Astrocyte of the hippocampus (primary cell): ENCODE results near the gene NRN1L.
A peak's percentile ranks its signal among the peaks of the same experiment; 100 is the strongest.
"Not testable (repeated sequence)": the region's sequence is repeated elsewhere in the genome, so short reads cannot be mapped to it uniquely, and the experiment has no call there.

Experiments used
- DNase-seq: peaks from one replicate; pipeline ENCODE4 v3.0.0; 2011; ENCODE audit warnings: low read depth, low spot score

NRN1L gene

GRCh38 chr16:67860589-67861398 is 23.9 kb upstream of the NRN1L start:
- peak; percentile 18 for DNase-seq

- no peak for DNase-seq
Measured at GRCh38 chr16:67861877-67862276, 22.8 kb upstream of the NRN1L start.

- DNase-seq = peak; percentile 47
Measured at GRCh38 chr16:67862623-67863583, 21.8 kb upstream of the NRN1L start.

GRCh38 chr16:67864044-67864443 is 20.6 kb upstream of the NRN1L start:
- DNase-seq = not testable (repeated sequence)

GRCh38 chr16:67864594-67864993 is 20.1 kb upstream of the NRN1L start:
- no peak for DNase-seq

- DNase-seq = peak; percentile 26
Measured at GRCh38 chr16:67865318-67865717, 19.4 kb upstream of the NRN1L start.

- no peak for DNase-seq
Measured at GRCh38 chr16:67868290-67868689, 16.4 kb upstream of the NRN1L start.

- no peak for DNase-seq
Measured at GRCh38 chr16:67869653-67870052, 15.0 kb upstream of the NRN1L start.

GRCh38 chr16:67871256-67871655 is 13.4 kb upstream of the NRN1L start:
- DNase-seq = no peak

- no peak for DNase-seq
Measured at GRCh38 chr16:67872131-67872630, 12.5 kb upstream of the NRN1L start.

- DNase-seq = peak; percentile 91
Measured at GRCh38 chr16:67872631-67873434, 11.9 kb upstream of the NRN1L start, which contains the start of gene EDC4. Gene EDC4 (plus strand): TSS chr16:67873052. CDS start chr16:67873262, 210 bp downstream.

GRCh38 chr16:67873435-67874370 is 11.0 kb upstream of the NRN1L start:
- peak; percentile 43 for DNase-seq

GRCh38 chr16:67874372-67874771 is 10.3 kb upstream of the NRN1L start:
- no peak for DNase-seq

- DNase-seq = no peak
Measured at GRCh38 chr16:67877064-67877463, 7.6 kb upstream of the NRN1L start.

- DNase-seq = no peak
Measured at GRCh38 chr16:67878232-67878631, 6.5 kb upstream of the NRN1L start.

GRCh38 chr16:67878846-67879245 is 5.8 kb upstream of the NRN1L start:
- DNase-seq = no peak

- DNase-seq = no peak
Measured at GRCh38 chr16:67879462-67879861, 5.2 kb upstream of the NRN1L start.

GRCh38 chr16:67879936-67880335 is 4.7 kb upstream of the NRN1L start:
- no peak for DNase-seq

- DNase-seq = no peak
Measured at GRCh38 chr16:67880584-67880983, 4.1 kb upstream of the NRN1L start.

- DNase-seq = no peak
Measured at GRCh38 chr16:67881621-67882161, 3.0 kb upstream of the NRN1L start.
